OCI-LY1 (cell line): ENCODE results near the gene MEIOB.

ENCODE experiments used
- EZH2 ChIP-seq: fragments of 200-600 bp; sonication (generic), shearing (Covaris generic); IDR thresholded peaks from 2 replicates; pipeline ENCODE4 v1.8.0; 2017; ENCODE audit warnings: borderline replicate concordance, mixed run types, mild to moderate bottlenecking, antibody characterized with exemption, low read length, moderate library complexity, mixed read lengths
- TF ChIP-seq, protein P1 (sequence below): fragments of 200-600 bp; sonication (generic), shearing (Covaris generic); IDR thresholded peaks from 2 replicates; pipeline ENCODE4 v1.5.1; 2017; ENCODE audit warnings: mild to moderate bottlenecking, antibody characterized with exemption, low read length, moderate library complexity, mixed read lengths

DNA sequence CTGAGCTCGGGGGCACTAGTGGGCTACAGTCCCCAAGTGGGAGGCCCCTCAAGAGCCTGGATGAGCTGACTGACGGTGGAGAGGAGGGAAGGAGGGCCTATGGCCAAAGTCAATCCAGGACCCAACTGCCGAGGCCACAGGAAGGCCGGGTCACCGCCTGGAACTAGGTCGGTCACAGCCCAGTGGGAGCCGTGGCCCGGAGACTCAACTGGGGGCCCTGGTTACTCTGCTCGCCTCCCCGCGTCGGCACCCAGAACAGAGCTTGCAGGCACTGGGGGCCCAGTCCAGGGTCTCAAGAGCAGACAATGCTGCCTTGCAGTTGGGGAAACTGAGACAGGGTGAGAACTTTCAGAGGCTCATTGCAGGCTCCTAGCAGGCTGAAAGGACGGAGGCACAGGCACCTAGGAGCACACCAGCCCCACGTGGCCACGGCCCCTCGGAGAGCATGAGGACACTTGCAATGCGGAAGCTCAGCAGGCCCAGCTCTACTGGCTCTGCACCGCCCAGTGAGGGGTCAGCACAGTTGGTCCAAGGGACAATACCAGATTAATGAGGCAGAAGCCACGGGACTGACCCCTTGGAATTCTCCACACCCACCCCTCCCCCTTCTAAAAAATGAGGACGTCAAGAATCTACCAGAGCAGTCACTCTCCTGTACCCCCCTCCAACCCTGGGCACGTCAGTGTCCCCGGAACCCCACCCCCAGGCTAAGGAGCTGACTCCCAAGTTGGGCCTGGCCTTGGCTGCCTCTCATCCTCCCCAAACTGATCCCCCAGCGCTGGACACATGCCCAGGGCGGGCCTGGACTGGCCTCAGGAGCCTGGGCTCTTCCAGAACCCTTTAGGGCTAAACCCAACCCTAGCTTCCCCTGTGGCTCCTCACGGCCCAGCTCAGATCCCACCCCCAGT lies 44.0 kb upstream of the MEIOB start:
- TF ChIP-seq, protein P1, sequence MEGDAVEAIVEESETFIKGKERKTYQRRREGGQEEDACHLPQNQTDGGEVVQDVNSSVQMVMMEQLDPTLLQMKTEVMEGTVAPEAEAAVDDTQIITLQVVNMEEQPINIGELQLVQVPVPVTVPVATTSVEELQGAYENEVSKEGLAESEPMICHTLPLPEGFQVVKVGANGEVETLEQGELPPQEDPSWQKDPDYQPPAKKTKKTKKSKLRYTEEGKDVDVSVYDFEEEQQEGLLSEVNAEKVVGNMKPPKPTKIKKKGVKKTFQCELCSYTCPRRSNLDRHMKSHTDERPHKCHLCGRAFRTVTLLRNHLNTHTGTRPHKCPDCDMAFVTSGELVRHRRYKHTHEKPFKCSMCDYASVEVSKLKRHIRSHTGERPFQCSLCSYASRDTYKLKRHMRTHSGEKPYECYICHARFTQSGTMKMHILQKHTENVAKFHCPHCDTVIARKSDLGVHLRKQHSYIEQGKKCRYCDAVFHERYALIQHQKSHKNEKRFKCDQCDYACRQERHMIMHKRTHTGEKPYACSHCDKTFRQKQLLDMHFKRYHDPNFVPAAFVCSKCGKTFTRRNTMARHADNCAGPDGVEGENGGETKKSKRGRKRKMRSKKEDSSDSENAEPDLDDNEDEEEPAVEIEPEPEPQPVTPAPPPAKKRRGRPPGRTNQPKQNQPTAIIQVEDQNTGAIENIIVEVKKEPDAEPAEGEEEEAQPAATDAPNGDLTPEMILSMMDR, result no peak
- TF ChIP-seq EZH2, result no peak
